ENCODE results near the gene PIGP. TPM values are rescaled to one million over a fixed set of nuclear protein-coding genes. Genes with fewer than 3 reads are reported as not detected.
"Not testable (repeated sequence)": the region's sequence is repeated elsewhere in the genome, so short reads cannot be mapped to it uniquely, and the experiment has no call there.

PIGP gene
- total and polyA plus RNA-seq, 12 donors, result 7.3 to 236 (median 49.4) TPM

DNA sequence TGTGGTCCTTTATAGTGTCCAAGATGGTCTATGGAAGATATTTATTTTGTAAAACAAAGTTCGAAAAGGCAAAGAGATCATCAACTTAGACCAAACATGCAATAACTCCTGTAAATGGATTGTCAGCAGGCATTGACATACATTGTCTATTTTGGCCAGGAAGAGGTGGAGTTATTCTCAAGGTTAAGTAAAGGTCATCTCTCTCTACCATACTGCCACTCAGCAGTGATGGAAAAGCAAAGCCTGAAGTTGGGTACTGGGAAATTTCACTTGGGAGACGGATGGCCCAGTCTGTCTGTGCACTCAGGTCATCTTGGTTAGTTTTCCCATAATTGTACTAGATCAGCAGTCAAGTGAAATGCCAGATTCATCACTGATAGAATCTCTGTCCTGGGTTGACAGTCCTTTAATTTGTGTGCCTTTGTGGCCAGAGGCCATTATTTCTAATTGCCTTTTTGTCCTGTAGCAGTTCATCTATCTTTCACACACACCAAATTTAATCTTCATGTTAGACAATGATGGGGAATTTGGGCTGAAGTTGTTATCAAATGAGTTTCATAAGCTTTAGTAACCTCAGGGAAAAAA is 17.5 kb downstream of the PIGP start:
- TF ChIP-seq, protein P1, sequence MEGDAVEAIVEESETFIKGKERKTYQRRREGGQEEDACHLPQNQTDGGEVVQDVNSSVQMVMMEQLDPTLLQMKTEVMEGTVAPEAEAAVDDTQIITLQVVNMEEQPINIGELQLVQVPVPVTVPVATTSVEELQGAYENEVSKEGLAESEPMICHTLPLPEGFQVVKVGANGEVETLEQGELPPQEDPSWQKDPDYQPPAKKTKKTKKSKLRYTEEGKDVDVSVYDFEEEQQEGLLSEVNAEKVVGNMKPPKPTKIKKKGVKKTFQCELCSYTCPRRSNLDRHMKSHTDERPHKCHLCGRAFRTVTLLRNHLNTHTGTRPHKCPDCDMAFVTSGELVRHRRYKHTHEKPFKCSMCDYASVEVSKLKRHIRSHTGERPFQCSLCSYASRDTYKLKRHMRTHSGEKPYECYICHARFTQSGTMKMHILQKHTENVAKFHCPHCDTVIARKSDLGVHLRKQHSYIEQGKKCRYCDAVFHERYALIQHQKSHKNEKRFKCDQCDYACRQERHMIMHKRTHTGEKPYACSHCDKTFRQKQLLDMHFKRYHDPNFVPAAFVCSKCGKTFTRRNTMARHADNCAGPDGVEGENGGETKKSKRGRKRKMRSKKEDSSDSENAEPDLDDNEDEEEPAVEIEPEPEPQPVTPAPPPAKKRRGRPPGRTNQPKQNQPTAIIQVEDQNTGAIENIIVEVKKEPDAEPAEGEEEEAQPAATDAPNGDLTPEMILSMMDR (IDR thresholded peaks at IDR 0.05), result no peak
- no peak for TF ChIP-seq POLR2A (IDR thresholded peaks at IDR 0.05)
- Histone ChIP-seq H3K36me3 (replicated peaks in 1 of 2) (no peaks in the 10 kb centered on the region), H3K9me3 (replicated peaks in 1 of 3) (no peaks in the 10 kb centered on the region), H3K27ac (no peak overlapping the region), H3K4me3 (no peak overlapping the region), H3K27me3 (no peaks in the 10 kb centered on the region), H3K4me1 (replicated peaks in 1 of 2) (peaks cover 0 to 5% of the 10 kb centered on the region in 2 donors)
- DNase-seq, result no peak
- 81 to 85% (median 83%) methylated on average over 2 of the region's 2 CpGs for WGBS, 4 donors
- intact Hi-C loops (cut with DNase I), result no loop called here

DNA sequence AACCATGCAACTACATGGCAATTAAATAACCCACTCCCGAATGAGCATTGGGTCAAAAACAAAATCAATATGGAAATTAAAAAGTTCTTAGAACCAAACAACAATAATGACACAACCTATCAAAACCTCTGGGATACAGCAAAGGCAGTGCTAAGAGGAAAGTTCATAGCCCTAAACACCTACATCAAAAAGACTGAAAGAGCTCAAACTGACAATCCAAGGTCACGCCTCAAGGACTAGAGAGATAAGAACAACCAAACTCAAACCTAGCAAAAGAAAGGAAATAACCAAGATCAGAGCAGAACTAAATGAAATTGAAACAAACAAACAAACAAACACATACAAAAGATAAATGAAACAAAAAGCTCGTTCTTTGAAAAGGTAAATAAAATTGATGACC is 23.1 kb downstream of the PIGP start:
- H3K27ac ChIP-seq; intact Hi-C loops (cut with DNase I); DNase-seq; H3K27me3 ChIP-seq; H3K9me3 ChIP-seq (replicated peaks in 1 of 3); H3K36me3 ChIP-seq (replicated peaks in 1 of 2); H3K4me1 ChIP-seq (replicated peaks in 1 of 2); H3K4me3 ChIP-seq: not testable (repeated sequence)
- WGBS, 4 donors, result 46 to 78% (median 54%) methylated on average over 2 to 3 of the region's 3 CpGs

GRCh38 chr21:37047079-37047478 is 25.8 kb downstream of the PIGP start:
- WGBS, 4 donors, result 84 to 99% (median 95%) methylated on average over 3 to 4 of the region's 4 CpGs
- Histone ChIP-seq H3K9me3 (replicated peaks in 1 of 3) (no peaks in the 10 kb centered on the region), H3K4me3 (no peak overlapping the region), H3K27ac (no peak overlapping the region), H3K36me3 (replicated peaks in 1 of 2) (no peaks in the 10 kb centered on the region), H3K4me1 (replicated peaks in 1 of 2) (no peaks in the 10 kb centered on the region), H3K27me3 (no peaks in the 10 kb centered on the region)
- TF ChIP-seq, protein P1 (IDR thresholded peaks at IDR 0.05), result no peak
- no peak for TF ChIP-seq POLR2A (IDR thresholded peaks at IDR 0.05)
- DNase-seq, result no peak
- intact Hi-C loops (cut with DNase I), result no loop called here

DNA sequence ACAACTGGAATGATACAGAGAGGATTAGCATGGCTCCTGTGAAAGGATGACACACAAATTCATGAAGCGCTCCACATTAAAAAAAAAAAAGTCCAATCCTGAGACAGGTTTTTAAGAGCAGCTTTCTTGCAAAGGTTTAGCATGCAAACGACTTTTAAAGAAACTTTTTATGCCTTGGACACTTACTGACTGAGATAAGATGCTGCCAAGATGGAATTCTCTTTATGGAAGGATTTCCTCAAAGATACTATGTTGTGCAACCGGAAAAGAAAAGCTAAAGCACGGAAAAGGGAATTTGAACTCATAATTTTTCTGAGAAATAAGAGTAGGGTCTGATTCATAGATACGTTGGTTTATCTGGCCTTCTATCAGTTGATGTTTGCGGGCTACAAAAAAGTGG is 27.3 kb downstream of the PIGP start:
- no peaks in the 10 kb centered on the region for H3K9me3 ChIP-seq (replicated peaks in 1 of 3)
- no peak for DNase-seq
- no peak overlapping the region for H3K4me3 ChIP-seq
- no peaks in the 10 kb centered on the region for H3K27me3 ChIP-seq
- no peaks in the 10 kb centered on the region for H3K36me3 ChIP-seq (replicated peaks in 1 of 2)
- H3K27ac ChIP-seq, result no peak overlapping the region
- no peak for TF ChIP-seq POLR2A (IDR thresholded peaks at IDR 0.05)
- TF ChIP-seq, protein P1 (IDR thresholded peaks at IDR 0.05), result no peak
- intact Hi-C loops (cut with DNase I), result no loop called here
- WGBS, 4 donors, result 66 to 71% (median 67%) methylated on average over 6 of the region's 6 CpGs
- no peaks in the 10 kb centered on the region for H3K4me1 ChIP-seq (replicated peaks in 1 of 2)

GRCh38 chr21:37045149-37045548 is 27.7 kb downstream of the PIGP start:
- H3K27ac ChIP-seq, result no peak overlapping the region
- 59 to 71% (median 67%) methylated on average over 6 of the region's 6 CpGs for WGBS, 4 donors
- H3K27me3 ChIP-seq, result no peaks in the 10 kb centered on the region
- DNase-seq, result no peak
- H3K9me3 ChIP-seq (replicated peaks in 1 of 3), result no peaks in the 10 kb centered on the region
- no peaks in the 10 kb centered on the region for H3K4me1 ChIP-seq (replicated peaks in 1 of 2)
- H3K4me3 ChIP-seq, result no peak overlapping the region
- TF ChIP-seq, protein P1 (IDR thresholded peaks at IDR 0.05), result no peak
- no peak for TF ChIP-seq POLR2A (IDR thresholded peaks at IDR 0.05)
- no peaks in the 10 kb centered on the region for H3K36me3 ChIP-seq (replicated peaks in 1 of 2)
- intact Hi-C loops (cut with DNase I), result no loop called here
